ENCODE data around the gene SYNJ2.

Gene SYNJ2

GRCh38 chr6:157982563-157983405 lies 1.1 kb downstream of the SYNJ2 start:
- no peak for DNase-seq

GRCh38 chr6:157983406-157984119 lies 1.9 kb downstream of the SYNJ2 start:
- no peak for DNase-seq

- DNase-seq, result no peak
These were observed 2.5 kb downstream of the SYNJ2 start for GRCh38 chr6:157984128-157984527.

- DNase-seq, result no peak
These were observed 3.1 kb downstream of the SYNJ2 start for GRCh38 chr6:157984686-157985225.

- DNase-seq, result no peak
These were observed 3.9 kb downstream of the SYNJ2 start for GRCh38 chr6:157985378-157986155.

- DNase-seq, result no peak
These were observed 6.4 kb downstream of the SYNJ2 start for GRCh38 chr6:157987788-157988699.

GRCh38 chr6:157988700-157989063 lies 7.0 kb downstream of the SYNJ2 start:
- no peak for DNase-seq

GRCh38 chr6:157989541-157990289 lies 8.1 kb downstream of the SYNJ2 start:
- DNase-seq, result no peak

- DNase-seq, result peak; percentile 32
These were observed 8.8 kb downstream of the SYNJ2 start for GRCh38 chr6:157990321-157991066.

GRCh38 chr6:157991067-157991432 lies 9.4 kb downstream of the SYNJ2 start:
- DNase-seq, result no peak

GRCh38 chr6:157993076-157993475 lies 11.4 kb downstream of the SYNJ2 start:
- no peak for DNase-seq

GRCh38 chr6:157994125-157994795 lies 12.6 kb downstream of the SYNJ2 start:
- no peak for DNase-seq

GRCh38 chr6:157995458-157995857 lies 13.8 kb downstream of the SYNJ2 start:
- no peak for DNase-seq

- no peak for DNase-seq
These were observed 14.6 kb downstream of the SYNJ2 start for GRCh38 chr6:157996201-157996712.

- no peak for DNase-seq
These were observed 15.4 kb downstream of the SYNJ2 start for GRCh38 chr6:157996918-157997702.

- DNase-seq, result no peak
These were observed 16.4 kb downstream of the SYNJ2 start for GRCh38 chr6:157997893-157998608.

- no peak for DNase-seq
These were observed 17.1 kb downstream of the SYNJ2 start for GRCh38 chr6:157998707-157999167.

All from stimulated activated CD4-positive, alpha-beta T cell treated with anti-CD3 and anti-CD28 coated beads, Interleukin-4, amount 100 ng/mL, for 24 hours (primary cell).